ENCODE measurements around the gene CROCC2.

CROCC2 gene

DNA sequence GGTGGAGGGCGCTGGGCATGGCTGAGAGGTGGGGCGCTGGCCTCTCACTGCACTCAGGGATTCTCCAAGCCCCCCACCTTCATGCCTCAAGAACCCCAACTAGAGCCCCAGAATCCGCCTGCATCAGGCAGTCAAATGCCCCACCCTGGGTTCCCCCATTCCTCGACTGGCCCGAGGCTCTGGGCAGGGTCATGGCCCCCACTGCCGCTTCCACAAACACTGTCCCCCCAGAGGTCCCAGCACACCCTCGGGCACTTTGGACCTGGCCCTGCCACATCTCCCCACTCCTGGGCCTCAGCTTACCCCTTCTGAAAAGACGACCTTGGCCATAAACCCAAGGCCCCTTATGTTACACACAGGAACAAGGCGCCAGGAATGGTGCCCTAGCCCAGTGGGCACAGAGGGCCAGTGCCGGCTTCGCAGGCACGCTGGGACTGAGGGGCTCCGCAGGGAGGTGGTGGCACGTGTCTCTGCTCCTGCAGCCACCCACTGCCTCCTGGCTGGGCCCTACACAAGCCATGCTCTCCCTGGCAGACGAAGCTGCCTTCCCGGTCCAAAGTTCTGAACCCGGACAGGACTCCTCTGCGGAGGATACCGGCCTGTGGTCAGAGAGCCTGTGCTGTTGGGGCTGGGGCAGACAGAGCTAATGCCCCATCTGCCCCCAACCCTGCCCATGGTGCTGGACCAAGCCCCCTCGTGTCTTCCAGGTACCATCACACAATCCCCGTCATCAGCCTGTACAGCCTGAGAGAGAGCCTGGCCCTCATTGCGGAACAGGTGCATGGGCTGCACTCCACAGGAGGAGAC is 30.7 kb upstream of the CROCC2 start:
- DNase-seq (ENCODE audit: low read depth), result no peak

DNA sequence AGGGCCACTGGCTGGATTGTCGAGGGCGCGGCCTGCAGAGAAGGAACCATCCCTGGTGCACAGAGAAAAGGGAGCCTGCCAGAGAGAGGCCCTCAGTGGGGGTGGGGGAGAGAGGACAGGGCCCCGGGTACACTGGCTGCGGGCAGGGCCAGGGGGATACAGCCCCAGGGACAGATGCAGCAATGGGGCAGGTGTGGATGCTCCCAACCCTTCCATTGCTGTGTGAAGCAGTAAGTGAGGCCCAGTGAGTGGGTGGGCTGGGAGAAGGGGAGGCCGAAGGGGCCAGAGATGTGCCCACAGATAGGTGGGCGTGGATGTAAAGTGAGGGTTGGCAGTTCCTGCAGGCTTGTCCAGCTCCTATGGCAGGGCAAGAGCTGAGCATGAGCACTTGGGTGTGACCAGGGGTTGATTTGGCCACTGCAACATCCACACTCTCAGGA is 30.1 kb upstream of the CROCC2 start:
- no peak for DNase-seq (ENCODE audit: low read depth)

DNA sequence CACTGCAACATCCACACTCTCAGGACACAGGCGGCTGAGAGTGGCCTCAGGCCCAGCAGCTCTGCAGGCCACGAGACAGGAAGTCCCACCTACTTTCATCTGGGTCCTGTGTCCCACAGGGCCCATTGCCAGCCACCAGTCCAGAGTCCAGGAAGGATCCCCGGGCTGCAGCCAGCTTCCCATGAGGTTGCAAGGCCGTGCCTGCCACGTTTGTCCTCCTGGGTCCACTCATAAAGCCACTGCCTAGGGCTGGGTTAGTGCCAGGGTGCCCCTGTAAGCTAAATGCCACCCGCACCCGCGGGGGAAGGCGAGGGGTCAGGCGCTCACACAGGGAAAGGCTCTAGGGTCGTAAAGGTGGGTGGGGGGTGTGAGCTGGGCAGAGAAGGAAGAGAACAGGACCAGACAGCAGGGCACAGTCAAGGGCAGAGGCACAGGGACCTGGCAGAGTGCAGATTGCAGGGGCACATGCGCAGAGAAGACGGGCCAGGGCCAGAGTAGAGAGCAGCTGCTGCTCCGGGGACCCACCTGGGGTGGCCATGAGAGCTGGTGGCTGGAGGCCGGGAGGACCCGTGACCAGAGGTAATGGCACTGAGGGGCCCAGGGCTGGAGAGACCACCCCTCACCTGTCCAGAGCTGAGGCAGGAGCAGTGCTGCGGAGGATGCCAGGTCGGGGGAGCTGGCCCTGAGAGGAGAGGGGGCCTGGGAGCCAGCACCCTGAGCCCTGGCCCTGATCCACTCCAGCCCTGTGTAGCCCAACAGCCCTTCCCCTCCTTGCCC is 29.5 kb upstream of the CROCC2 start:
- no peak for DNase-seq (ENCODE audit: low read depth)

DNA sequence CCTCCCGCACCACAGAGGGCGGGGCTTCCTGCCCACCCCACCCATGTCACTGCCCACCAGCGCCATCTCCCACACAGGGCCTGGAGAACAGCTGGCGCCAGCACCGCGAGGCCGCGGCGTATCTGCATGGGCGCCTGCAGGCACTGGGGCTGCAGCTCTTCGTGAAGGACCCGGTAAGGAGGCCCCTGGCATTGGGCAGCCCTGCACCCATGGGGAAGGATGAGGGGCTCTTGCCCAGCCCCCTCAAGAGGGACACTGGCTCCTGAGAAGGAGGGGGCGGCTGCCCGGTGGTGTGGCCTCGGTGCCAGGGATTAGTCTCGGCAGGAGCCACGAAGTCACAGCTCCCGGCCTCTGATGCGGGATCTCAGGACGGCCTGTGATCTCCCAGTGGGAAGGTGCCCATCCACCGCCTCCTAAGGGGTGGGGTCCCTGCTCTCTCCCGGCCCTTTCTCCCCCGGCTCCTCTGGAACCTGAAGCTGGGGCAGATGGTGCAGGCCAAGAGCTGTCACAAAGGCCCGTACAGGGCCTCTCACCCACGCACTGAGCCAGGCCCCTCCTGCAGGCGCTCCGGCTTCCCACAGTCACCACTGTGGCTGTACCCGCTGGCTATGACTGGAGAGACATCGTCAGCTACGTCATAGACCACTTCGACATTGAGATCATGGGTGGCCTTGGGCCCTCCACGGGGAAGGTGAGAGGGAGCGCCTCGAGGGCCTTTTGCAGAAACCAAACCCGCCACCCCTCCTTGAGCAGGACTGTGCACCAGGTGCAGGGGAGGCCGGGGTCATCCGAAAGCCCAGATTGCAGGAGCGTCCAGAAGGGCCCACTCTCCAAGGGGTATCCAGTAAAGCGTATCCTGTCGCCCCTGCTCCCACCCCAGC is 28.4 kb upstream of the CROCC2 start:
- DNase-seq (ENCODE audit: low read depth), result no peak

DNA sequence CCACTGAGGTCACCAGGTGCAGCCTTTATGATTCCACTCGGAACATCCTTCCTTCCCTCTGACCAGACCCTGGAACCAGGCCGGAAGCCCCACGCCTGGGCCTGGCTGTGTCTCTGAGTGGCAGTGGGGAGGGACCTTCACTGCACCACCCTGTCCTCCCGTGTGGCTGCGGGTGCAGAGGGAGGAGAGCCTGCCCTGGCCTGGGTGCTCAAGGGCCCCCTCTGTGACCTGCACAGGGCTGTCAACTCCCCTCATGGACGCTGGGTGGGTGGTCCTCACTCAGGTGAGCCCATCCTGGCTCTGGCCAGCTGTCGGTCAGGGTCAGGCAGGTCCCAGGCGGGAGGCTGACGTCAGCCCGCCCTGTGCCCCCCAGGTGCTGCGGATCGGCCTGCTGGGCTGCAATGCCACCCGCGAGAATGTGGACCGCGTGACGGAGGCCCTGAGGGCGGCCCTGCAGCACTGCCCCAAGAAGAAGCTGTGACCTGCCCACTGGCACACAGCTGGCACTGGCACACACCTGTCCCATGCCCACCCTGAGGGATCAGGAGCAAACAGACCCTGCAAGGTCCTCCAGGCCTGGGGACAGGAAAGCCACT is 27.7 kb upstream of the CROCC2 start:
- no peak for DNase-seq (ENCODE audit: low read depth)

DNA sequence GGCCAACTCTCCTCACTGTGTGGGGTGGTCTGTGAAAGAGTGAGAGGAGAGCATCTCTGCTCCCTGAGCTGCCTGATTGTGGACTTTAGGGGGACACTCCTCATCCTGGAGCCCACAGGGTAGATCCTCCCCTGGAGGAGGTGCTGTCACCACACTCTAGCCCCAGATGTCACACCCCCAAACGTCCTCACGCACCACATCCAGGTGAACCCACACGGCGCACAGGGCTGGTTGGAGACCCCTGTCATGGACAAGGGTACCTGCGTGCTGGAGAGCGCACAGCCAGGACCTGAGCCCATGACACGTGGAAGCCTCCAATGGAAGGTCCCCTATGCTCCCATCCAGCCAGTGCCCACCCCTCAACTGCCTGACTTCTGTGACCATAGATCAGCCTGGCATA is 27.0 kb upstream of the CROCC2 start:
- no peak for DNase-seq (ENCODE audit: low read depth)

DNA sequence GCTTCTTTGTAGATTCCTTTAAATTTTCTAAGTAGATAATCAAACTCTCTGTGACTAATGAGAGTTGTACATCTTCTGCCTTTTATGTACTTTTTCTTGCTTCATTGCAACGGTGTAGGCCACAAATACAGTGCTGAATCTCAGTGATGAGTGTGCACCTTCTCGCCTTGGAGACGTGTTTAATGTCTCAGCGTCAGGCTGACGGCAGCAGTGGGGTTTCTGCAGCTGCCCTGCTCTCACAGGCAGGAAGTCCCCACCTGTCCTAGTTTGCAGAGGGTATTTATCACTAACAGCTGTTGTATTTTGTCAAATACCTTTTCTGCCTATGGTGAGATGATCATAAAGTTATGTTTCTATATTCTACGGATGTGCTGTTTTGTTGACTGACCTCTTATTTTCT is 24.2 kb upstream of the CROCC2 start:
- DNase-seq (ENCODE audit: low read depth), result no peak

DNA sequence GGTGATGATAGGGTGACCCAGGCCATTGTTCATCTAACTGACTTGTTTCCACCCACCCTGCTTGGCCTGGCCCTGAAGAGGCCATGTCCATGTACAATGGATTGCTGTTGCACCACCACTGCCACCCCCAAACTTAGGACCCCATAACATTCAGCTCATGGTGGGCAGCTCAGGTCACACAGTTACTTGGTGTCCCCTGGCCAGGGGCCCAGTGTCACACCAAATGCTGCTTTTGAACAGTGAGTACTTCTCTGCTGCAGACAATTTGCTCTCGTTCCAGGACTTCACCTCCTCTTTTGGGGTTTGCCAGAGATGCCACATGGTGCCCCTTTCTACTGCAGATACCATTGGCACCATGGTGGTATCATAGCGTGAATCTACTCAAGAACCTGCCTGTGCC is 21.9 kb upstream of the CROCC2 start:
- DNase-seq (ENCODE audit: low read depth), result no peak

DNA sequence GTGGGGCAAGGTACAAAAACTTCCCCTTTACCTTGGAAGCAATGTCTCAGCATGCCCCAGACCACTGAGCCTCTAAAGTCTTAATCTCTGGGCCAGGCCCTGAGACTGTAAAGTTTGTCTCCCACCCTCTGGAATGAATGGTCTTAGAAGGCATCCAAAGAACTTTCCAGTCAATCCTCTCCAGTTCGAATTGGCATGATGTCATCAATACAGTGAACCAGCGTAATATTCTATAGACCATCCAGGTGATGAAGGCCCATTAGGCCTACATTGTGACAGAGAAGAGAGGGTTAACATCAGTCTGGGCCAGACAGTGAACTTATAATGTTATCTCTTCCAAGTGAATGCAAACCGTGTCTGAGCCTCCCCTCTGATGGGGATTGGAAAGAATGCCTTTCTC is 21.4 kb upstream of the CROCC2 start:
- no peak for DNase-seq (ENCODE audit: low read depth)

DNA sequence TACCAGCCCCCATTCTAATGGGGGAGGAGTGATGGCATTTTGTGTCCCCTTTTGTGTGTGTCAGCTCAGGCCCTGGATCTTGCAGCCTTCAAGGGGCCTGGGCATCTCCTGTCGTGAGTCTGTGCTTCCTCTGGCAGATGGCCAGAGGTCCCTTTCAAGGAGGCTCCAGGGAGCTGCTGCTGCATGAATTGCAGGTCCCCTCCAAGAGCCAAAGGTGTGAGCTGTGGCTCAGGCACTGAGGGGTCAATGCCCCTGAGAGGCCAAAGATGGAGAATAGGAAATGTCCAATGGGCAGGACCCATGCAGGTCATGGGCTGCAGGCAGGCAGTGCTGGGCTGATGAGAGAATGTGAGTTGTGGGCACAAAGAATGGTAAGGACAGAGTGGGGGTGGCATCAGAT is 20.6 kb upstream of the CROCC2 start:
- DNase-seq (ENCODE audit: low read depth), result no peak

DNA sequence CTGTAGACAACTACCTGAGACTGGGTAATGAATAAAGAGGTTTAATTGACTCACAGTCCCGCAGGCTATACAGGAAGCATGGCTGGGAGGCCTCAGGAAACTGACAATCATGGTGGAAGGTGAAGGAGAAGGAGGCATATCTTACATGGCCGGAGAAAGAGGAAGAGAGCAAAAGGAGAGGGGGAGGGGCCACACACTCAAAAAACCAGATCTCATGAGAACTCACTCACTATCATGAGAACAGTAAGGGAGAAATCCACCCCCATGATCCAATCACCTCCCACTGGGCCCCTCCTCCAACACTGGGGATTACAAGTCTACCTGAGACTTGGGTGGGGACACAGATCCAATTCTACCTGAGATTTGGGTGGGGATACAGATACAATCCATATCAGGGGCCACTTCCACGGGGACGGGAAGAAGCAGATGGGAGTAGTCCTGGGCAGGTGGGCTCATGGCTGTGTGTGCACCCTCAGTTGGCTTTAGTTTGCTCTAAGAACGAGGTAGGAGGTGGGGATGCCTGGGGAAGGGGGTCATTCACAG is 20.0 kb upstream of the CROCC2 start:
- DNase-seq (ENCODE audit: low read depth), result no peak

DNA sequence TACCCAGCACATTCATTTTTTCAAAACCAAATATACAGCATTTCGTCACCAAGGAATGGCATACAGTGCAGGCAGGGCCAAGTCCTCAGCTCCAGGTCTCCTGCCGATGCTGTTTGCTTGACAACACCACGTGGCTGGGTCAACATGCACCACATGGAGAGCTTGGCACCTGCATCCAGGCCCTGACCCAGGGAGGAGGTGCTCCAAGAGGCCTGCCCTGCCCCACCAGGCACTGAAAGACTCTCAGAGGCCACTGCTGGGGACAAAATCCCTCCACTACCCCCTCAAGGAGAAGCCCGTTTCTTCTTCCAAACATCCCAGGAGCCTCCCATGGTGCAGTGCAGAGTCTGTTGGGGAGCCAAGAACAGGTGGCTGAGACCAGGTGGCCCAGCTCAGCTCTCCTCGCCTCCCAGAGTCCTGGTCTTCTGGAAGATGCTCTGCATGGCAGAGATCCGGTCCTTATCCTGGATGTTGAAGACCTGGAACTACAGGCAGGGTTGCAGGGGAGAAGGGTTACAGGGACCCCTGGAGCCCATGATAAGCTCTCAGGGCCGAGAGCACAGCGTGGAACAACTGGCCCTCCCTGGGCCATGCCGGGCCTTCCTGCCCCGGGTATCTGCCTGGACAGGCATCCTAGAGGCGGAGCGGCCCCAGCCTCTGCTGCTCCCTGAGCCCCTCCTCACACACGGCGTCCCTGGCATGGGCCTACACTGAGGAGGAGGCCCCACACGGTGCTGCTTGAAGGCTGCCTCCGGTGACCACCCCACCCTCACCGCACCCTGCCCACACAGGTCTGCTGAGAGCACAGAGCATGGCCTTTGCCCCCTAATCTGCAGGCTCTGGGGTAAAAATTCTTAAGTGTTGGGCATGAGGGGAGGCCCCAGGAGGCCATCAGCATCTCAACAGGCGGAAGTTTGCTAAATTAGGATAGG is 19.2 kb upstream of the CROCC2 start:
- no peak for DNase-seq (ENCODE audit: low read depth)

DNA sequence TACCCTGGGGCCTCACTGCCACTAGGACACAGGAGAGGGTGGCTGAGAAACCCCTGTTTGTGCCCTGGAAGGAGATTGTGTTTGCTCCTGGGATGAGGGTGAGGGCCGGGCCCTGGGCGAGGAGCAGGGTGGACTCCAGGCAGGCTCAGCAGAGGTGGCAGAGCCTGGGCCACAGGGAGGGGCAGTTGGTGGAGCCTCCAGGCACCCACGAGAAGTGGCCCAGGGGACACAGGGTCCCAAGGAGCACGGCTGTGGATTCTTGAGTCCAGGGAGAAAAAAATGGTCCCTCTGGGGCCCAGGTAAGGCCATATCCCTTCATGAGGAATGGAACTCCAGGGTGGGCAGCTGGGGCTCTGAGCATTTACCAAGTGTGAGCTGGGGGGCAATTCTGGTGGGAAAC is 18.5 kb upstream of the CROCC2 start:
- no peak for DNase-seq (ENCODE audit: low read depth)

DNA sequence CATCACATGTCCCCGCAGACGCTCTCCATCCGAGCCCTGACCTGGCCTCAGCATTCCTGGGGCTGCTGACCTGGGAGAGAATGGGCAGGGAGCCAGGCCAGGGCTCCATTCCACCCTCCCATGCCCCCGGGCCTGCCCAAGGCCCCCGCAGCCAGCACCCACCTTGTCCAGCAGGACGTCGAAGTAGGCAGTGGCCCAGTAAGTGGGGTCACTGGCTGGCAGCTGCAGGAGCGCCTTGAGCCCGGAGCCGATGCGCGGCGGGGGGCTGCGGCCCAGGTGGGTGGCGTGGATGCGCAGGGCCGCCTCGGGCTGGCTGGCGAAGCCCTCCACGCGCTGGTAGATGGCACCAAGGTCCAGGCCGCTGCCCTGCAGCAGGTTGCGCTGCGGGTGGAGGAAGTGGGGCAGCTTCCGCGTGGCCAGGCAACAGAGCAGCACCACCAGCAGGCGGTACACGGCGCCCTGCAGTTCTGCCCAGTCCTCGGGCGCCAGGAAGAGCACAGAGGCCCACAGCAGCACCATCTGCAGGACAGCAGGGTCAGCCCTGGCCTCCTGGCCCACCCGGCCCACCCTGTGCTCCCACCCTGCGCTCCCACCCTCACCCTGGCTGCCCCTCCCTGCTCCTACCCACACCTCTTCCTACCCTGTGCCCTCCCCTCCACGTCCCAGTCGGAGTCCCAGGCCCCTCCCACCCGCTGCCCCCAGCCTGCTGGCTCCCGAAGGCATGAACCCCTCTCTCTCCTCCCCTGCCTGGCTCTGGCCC is 17.8 kb upstream of the CROCC2 start:
- no peak for DNase-seq (ENCODE audit: low read depth)

DNA sequence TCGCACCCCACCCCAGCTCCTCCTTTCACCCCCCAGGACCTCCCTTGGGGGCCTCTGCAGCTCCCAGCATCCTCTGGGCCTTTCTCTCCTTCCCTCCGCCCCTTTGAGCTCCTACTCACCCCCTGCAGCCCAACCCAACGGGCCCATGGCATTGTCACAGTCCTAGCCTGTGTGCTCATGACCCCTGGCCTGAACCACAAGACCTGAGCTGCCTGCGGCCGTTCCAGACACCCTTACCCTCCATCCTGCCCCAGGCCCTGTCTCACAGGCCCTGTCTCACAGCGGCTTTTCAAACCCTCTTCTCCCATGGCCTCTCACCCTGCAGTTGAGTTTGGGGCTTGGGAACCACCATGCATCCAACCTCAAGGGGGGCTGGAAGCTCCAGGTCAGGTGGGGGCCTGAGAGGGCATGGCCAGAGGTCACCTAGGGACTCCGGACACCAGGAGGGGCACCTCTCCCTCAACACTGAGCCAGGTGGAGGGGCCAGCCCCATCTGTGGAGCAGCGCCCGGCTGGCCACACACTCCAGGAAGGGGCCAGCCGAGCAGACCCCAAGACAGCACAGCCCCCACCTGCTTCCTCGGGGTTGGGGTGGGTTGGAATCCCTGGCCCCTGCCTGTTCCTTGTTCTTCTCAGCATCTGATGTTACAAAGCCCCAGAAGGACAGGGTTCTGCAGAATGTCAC is 17.1 kb upstream of the CROCC2 start:
- no peak for DNase-seq (ENCODE audit: low read depth)

DNA sequence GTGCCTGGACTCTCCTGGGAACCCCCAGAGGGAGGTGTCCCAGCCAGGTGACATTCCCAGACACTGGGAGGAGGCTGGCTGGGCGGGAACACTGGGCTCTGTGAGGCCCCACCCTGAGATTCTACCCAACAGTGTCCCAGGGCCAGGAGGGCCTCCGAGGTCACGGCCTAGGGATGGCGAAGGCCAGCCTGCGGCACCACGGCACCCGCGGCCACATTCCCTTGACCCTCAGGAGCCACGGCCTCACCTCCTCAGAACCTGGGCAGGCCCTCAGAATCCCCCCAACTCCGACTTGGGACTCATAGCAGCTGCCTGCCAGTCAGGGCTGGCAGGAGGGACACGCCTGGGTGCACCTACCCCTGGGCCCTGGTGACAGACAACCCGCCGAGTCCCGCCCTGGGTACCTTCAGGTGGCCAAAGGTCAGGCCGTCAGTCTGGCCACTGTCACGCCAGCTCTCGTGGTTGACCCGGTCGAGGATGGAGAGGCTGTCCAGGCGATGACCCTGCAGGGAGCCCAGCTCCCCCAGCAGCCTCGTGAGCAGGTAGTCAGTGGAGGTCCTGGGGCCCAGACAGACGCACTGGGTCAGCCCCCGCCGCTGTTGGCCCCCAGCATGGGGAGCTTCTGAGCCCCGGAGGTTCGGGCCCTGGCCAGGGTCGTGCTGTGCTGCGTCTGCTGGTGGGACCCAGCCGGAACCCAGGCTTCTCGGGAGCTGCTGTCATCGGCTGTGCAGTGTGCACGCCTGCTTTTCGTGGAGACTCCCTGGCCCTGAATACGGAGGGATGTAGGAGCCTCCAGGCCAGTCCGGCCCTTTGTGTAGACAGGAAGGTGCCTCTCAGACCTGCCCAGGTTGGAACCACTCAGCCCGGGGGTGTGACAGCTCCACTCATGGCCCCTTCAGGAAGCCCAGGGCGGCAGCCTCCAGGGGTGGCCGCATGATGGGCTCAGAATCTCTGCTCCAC is 16.3 kb upstream of the CROCC2 start:
- no peak for DNase-seq (ENCODE audit: low read depth)

DNA sequence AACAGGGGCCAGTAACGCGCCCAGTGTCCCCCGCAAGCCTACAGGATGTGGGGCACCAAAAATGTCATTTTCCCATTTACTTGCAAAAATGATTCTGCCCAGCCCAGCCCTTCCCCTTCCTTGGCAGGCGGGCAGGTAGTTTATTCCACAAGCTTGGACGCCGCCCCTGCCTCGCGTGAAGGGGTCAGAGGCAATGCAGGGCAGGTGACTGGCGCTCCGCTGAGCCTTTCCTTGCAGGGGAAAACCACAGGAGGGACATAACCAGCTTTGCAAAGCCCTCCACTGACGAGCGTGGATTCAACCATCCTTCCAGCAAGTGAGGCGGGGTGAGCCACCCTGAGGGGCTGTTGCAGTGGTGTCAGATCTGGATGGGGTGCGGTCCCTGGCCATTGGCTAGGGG is 15.4 kb upstream of the CROCC2 start:
- no peak for DNase-seq (ENCODE audit: low read depth)
